Progenitor cell of endocrine pancreas (in vitro differentiated cells): Measurements from ENCODE around the gene ABCB6. TPM values are rescaled to one million over a fixed set of nuclear protein-coding genes. Genes with fewer than 3 reads are reported as not detected.

ENCODE experiments used
- DNase-seq: peaks from one replicate; pipeline ENCODE4 v3.0.0; 2021; ENCODE audit warnings: low spot score; ENCODE audit not compliant: unreplicated experiment
- H3K27ac Mint-ChIP-seq: 2 replicates; pipeline ENCODE4 v1.8.0; 2021; ENCODE audit warnings: mild to moderate bottlenecking, moderate library complexity, mixed read lengths
- H3K27me3 Mint-ChIP-seq: 2 replicates; pipeline ENCODE4 v1.8.0; 2021; ENCODE audit warnings: mixed read lengths
- H3K36me3 Mint-ChIP-seq: 2 replicates; pipeline ENCODE4 v1.8.0; 2022; ENCODE audit warnings: mixed read lengths; ENCODE audit not compliant: insufficient read depth
- H3K4me1 Mint-ChIP-seq: 2 replicates; pipeline ENCODE4 v1.8.0; 2021; ENCODE audit warnings: low read depth, mixed read lengths
- H3K4me3 Mint-ChIP-seq: 2 replicates; pipeline ENCODE4 v1.8.0; 2021; ENCODE audit warnings: low read depth, mild to moderate bottlenecking, moderate library complexity, mixed read lengths
- H3K9me3 Mint-ChIP-seq: 2 replicates; pipeline ENCODE4 v1.8.0; 2021; ENCODE audit warnings: low read depth, mixed read lengths
- total RNA-seq: library from RNA; stranded (reverse); gene quantifications from 2 replicates; pipeline ENCODE4 v1.2.1, GENCODE V29; 2021
- TF ChIP-seq, protein P1 (sequence below): fragments of 200-600 bp; sonication (generic); IDR thresholded peaks from one replicate; pipeline ENCODE4 v1.5.0; 2021; ENCODE audit warnings: antibody characterized with exemption, mild to moderate bottlenecking; ENCODE audit not compliant: unreplicated experiment

The ABCB6 gene
- total RNA-seq, 1 donor from 2014 or later = 26.7 TPM

DNA sequence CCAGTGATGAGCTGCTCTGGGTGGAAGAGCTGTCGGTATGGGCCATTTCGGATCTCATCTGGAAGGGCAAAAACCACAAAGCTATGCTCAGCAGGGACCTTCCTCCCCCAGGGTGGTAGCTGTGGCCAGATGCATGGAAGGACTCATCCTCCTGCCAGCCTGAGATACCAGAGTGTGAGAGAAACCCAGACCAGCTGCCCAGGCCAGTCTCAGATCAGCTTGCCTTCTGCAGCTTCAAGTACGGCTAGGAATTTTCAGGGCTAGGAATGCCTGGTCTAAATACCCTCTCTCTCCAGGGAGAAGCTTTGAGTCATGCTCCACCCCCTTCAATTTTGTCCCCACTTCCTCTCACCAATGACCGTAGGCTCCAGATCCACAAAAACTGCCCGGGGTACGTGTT is 32.9 kb upstream of the ABCB6 start:
- Mint-ChIP-seq H3K27ac (no peak overlapping the region), H3K4me3 (no peak overlapping the region)

DNA sequence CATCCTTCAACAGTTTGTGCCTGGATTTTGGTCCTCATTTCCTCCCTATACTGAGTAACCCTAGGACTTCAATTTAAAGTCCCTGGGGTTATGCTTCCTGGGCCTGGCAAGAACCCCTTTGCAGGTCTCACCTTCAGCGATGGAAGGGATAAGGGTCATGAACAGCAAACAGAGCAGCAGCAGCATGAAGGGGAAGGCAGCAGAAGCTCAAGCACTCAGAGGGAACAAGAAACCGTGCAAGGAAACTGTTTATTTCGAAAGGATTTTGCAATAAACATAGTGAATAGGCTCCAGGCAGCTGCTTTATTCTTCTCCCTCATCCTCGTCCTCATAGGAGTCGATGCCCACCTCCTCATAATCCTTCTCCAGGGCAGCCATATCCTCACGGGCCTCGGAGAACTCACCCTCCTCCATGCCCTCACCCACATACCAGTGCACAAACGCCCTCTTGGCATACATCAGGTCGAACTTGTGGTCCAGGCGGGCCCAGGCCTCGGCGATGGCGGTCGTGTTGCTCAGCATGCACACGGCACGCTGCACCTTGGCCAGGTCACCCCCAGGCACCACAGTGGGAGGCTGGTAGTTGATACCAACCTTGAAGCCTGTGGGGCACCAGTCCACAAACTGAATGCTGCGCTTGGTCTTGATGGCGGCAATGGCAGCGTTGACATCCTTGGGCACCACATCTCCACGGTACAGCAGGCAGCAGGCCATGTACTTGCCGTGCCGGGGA is 31.5 kb upstream of the ABCB6 start:
- peaks cover 21% of the 10 kb centered on the region for H3K4me1 Mint-ChIP-seq
- DNase-seq = no peak
- TF ChIP-seq, protein P1, sequence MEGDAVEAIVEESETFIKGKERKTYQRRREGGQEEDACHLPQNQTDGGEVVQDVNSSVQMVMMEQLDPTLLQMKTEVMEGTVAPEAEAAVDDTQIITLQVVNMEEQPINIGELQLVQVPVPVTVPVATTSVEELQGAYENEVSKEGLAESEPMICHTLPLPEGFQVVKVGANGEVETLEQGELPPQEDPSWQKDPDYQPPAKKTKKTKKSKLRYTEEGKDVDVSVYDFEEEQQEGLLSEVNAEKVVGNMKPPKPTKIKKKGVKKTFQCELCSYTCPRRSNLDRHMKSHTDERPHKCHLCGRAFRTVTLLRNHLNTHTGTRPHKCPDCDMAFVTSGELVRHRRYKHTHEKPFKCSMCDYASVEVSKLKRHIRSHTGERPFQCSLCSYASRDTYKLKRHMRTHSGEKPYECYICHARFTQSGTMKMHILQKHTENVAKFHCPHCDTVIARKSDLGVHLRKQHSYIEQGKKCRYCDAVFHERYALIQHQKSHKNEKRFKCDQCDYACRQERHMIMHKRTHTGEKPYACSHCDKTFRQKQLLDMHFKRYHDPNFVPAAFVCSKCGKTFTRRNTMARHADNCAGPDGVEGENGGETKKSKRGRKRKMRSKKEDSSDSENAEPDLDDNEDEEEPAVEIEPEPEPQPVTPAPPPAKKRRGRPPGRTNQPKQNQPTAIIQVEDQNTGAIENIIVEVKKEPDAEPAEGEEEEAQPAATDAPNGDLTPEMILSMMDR = no peak
- H3K27ac Mint-ChIP-seq = peak overlapping the region; percentile 77
- no peak overlapping the region for H3K4me3 Mint-ChIP-seq
- peaks cover 41% of the 10 kb centered on the region for H3K27me3 Mint-ChIP-seq
- H3K36me3 Mint-ChIP-seq = no peaks in the 10 kb centered on the region
- no peaks in the 10 kb centered on the region for H3K9me3 Mint-ChIP-seq

More for the DNA sequence above, 32.9 kb upstream of the ABCB6 start:
- H3K9me3 Mint-ChIP-seq = no peaks in the 10 kb centered on the region
- peaks cover 55% of the 10 kb centered on the region for H3K27me3 Mint-ChIP-seq
- DNase-seq = no peak
- TF ChIP-seq, protein P1 = no peak
- H3K36me3 Mint-ChIP-seq = no peaks in the 10 kb centered on the region
- H3K4me1 Mint-ChIP-seq = peaks cover 17% of the 10 kb centered on the region

DNA sequence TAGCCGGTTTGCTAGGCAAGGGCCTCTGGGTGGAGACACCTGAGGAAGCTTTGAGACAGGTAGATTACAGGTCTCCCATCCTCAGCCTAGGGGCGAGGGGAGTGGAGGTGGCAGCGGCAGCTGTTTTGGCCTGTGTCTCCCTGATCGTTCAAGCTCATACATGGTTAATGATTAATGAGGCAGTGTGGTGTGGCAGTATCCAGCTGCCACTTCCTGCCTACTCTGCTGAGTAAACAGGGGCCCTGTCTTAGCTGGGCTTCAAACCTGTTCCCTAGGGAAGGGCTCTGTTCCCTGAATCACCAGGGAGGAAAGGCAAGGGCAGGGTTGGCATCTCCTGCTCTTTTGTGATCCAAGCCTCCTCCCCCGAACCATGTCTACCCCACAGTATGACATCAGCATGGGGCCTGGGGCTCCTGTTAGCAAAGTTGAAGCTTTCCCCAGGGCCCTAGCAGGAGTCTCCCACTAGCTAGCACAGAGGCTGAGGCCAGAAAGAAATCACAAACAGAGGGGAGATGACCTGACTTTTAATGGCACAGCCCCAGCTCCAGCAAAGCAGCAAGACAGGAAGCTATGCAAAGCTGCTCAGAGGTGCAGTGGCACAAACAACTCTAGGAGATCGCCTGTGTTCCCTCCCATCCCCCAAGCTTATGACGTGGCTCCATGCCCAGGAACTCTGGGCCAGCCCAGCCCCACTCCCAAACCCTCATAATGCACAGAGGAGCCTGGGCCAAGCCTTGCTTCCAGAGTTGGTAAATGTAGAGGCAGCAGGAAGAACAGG is 30.6 kb upstream of the ABCB6 start:
- Mint-ChIP-seq H3K27me3 (peaks cover 33% of the 10 kb centered on the region), H3K9me3 (no peaks in the 10 kb centered on the region), H3K36me3 (no peaks in the 10 kb centered on the region), H3K4me3 (peak overlapping the region; percentile 51), H3K4me1 (peaks cover 22% of the 10 kb centered on the region), H3K27ac (peak overlapping the region; percentile 97)
- TF ChIP-seq, protein P1 = no peak
- DNase-seq = no peak

DNA sequence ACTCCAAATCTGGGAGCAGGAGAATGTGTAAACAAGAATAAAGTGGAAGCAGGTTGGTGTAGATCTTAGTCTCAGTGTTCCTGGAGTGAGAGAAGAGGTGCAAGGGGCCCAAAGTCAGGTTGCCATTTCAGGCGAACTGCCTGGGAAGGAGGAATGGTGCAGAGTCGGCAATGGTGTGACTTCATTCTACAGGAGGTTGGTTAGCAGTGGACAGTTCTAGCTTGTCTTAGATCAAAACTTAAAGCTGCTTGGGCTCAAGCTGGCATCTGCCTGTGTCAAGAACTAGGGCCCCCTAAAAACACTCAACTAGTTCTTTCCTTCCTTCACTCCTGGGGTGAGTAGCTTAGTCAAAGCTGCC is 30.1 kb upstream of the ABCB6 start:
- peak overlapping the region; percentile 51 for H3K4me3 Mint-ChIP-seq
- no peak for DNase-seq
- H3K36me3 Mint-ChIP-seq = no peaks in the 10 kb centered on the region
- H3K27ac Mint-ChIP-seq = peak overlapping the region; percentile 97
- peaks cover 29% of the 10 kb centered on the region for H3K27me3 Mint-ChIP-seq
- H3K4me1 Mint-ChIP-seq = peaks cover 23% of the 10 kb centered on the region
- TF ChIP-seq, protein P1 = no peak
- H3K9me3 Mint-ChIP-seq = no peaks in the 10 kb centered on the region

DNA sequence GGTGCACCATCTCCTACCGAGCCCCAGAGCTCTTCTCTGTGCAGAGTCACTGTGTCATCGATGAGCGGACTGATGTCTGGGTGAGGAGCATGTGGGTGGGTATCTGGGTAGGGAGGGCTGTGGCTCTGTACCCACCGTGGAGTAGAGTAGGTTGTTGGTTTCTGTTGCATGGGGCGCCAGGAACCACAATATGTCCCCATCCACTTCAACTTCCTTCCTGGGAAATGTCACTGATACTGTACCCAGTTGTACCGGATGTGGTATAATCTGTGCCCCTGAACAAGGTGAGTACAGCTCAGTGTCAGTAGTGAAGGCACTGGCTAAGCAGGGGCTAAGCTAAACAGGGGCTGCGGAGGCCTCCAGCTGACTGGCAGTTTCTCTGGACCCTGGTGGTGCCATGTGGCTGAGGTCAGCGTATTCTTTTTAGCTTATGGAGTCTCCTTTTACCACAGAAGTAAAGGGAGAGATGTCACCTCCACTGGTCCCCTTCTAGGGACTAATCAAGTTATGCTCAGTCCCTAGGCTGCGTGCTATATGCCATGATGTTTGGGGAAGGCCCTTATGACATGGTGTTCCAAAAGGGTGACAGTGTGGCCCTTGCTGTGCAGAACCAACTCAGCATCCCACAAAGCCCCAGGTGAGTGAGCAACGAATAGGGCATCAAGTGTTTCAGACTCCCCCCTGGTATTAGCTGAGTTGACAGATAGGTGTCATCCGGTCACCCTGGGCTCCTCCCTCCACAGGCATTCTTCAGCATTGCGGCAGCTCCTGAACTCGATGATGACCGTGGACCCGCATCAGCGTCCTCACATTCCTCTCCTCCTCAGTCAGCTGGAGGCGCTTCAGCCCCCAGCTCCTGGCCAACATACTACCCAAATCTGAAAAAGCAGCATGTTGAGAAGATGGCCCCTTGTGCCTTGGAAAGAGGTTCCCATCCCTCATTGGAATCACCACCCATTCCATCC is 29.2 kb upstream of the ABCB6 start:
- Mint-ChIP-seq H3K27me3 (peaks cover 23% of the 10 kb centered on the region), H3K9me3 (no peaks in the 10 kb centered on the region), H3K4me1 (peaks cover 21% of the 10 kb centered on the region), H3K4me3 (peak overlapping the region; percentile 31), H3K36me3 (no peaks in the 10 kb centered on the region), H3K27ac (no peak overlapping the region)
- TF ChIP-seq, protein P1 = no peak
- DNase-seq = no peak
